GM10847 (cell line): Measurements from ENCODE around the gene ELOA.

Experiments
- POLR2A ChIP-seq: IDR thresholded peaks from 2 replicates; pipeline ENCODE4 v1.6.1; 2011; ENCODE audit not compliant: insufficient read length; ENCODE audit errors: extremely low read depth

The ELOA gene

GRCh38 chr1:23801876-23802275 lies 58.6 kb downstream of the ELOA start:
- TF ChIP-seq POLR2A = no peak

- TF ChIP-seq POLR2A = no peak
Measured at GRCh38 chr1:23803674-23804073, 60.4 kb downstream of the ELOA start.

DNA sequence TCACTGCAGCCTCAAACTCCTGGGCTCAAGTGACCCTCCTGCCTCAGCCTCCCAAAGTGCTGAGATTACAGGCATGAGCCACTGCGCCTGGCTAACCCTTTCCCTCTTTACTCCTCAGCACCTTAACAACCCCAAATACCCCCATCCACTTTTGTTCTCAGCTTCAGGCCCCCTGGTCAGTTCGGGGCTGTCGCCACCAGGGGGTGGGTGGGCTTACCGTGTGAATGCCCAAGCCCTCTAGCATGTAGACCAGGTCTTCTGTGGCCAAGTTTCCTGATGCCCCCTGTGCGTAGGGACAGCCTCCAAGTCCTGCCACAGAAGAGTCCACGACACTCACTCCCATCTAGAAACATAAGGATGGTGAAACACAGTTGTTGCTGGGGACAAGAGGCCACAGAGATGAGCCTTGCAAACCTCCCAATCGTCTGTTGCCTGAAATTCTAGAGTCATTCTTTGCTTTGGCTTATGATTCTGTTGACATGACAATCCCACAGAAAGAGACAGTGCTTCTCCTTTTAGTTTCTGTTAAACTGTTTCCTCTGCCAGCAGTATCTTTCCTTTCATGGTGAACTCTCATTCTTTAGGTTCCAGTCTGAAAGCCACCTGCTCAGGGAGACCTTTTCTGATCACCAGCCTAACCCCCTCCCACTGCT lies 61.0 kb downstream of the ELOA start:
- TF ChIP-seq POLR2A = no peak

DNA sequence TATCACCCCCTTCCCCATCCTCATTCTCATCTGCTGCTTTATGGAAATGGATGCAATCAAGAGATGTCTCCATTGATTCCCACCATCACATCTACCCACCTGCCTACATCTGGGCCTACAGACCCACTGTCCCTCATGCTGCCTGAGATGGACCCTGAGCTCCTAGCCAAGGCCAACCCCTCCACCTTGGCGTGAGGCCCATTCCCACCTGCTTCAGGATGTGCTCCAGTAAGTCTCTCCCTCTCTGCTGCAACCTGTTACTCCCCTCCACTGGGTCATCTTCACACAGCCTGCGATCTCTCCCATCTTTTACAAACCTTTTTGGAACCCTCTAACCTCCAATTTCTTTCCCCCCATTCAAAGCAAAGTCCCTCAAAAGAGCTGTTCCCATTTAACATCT lies 61.8 kb downstream of the ELOA start:
- TF ChIP-seq POLR2A = no peak

- TF ChIP-seq POLR2A = no peak
Measured at GRCh38 chr1:23806280-23806679, 63.0 kb downstream of the ELOA start.

DNA sequence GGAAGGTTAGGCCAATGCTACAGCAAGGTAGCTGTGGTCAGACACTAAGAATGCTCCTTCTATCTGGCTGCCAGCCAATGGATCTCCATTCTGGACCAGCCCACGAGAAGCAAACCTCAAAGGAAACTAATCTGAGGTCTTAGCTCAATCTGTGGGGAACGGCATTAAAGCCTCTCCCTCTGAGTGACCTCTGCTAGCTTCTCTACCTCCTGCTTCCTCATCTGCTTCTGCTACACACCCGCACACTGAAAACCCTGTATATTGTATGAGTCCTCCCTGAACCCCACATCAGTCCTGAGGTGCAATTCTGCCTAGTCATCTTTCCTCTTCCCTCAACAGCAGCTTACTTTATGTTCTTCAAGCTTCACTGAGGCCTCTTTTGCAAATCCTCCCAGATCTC lies 64.2 kb downstream of the ELOA start:
- no peak for TF ChIP-seq POLR2A

- TF ChIP-seq POLR2A = no peak
Measured at GRCh38 chr1:23809751-23810171, 66.5 kb downstream of the ELOA start.

GRCh38 chr1:23810818-23811540 lies 67.7 kb downstream of the ELOA start:
- TF ChIP-seq POLR2A = no peak
